Activated CD4-positive, alpha-beta T cell treated with anti-CD3 and anti-CD28 coated beads, Interleukin-2, amount 50 U/mL, for 4 hours (primary cell): Measurements from ENCODE around the gene RAD50.
"Not testable (repeated sequence)": the region's sequence is repeated elsewhere in the genome, so short reads cannot be mapped to it uniquely, and the experiment has no call there.

ENCODE experiments used
- DNase-seq, 2 experiments: peaks; one replicate each; pipeline ENCODE4 v3.0.0-alpha.2; 2020

Gene RAD50

GRCh38 chr5:132559383-132560060, 2.7 kb downstream of the RAD50 start:
- DNase-seq: no peak

DNA sequence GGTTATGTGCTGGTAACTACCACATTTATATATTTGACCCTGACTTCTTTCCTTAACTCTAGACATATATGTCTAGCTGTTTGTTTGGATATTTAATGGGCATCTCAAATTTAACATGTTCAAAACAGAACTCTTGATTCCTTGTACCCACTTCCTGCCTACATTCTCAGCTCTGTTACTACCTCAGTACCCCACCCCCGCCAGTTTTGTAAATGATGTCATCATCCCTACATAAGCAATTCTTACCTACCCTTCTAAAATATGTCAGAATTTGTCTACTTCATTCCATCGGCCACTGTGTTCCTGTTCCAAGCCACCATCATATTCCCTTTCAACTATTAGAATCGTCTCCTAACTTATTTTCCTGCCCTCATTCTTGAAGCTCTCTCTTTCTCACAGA, 4.8 kb downstream of the RAD50 start:
- DNase-seq: no peak

- not testable (repeated sequence) for DNase-seq
Measured at GRCh38 chr5:132564555-132564954, 7.8 kb downstream of the RAD50 start.

DNA sequence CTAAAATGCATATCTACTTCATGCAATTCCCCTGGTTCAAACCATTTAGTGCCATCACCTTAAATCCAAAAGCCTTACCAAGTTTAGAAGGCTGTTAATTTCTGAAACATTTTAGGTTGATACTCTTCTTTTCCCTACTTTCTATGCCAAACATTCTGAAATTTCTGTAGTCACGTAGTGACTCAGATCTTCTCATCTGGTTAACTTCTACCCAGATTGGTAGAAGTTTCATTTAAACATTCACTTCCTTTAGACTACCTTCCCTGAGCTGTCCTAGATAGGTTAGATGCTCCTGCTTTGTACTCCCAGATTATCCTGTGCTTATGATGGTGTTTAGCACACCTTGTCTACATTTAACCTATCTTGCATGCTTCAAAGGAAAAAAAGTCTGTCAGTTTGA, 9.9 kb downstream of the RAD50 start:
- no peak for DNase-seq

GRCh38 chr5:132576123-132576522, 19.3 kb downstream of the RAD50 start:
- no peak for DNase-seq

DNA sequence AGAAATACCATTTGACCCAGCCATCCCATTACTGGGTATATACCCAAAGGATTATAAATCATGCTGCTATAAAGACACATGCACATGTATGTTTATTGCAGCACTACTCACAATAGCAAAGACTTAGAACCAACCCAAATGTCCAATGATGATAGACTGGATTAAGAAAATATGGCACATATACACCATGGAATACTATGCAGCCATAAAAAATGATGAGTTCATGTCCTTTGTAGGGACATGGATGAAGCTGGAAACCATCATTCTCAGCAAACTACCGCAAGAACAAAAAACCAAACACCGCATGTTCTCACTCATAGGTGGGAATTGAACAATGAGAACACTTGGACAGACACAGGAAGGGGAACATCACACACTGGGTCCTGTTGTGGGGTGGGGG, 27.8 kb downstream of the RAD50 start:
- DNase-seq: not testable (repeated sequence)

- no peak for DNase-seq
Measured at GRCh38 chr5:132586063-132586462, 29.3 kb downstream of the RAD50 start.

DNA sequence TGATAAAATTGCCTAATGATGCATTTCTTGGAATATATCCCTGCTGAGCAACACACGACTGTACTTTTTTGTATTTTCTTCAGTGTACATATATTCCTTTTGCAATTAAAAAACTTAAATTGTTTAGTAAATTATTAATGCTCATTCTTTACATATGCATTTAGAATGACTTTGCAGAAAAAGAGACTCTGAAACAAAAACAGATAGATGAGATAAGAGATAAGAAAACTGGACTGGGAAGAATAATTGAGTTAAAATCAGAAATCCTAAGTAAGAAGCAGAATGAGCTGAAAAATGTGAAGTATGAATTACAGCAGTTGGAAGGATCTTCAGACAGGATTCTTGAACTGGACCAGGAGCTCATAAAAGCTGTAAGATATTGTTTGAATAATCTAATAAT, 32.7 kb downstream of the RAD50 start:
- no peak for DNase-seq

- DNase-seq: no peak
Measured at GRCh38 chr5:132591145-132591544, 34.4 kb downstream of the RAD50 start.

GRCh38 chr5:132592521-132592920, 35.7 kb downstream of the RAD50 start:
- no peak for DNase-seq

DNA sequence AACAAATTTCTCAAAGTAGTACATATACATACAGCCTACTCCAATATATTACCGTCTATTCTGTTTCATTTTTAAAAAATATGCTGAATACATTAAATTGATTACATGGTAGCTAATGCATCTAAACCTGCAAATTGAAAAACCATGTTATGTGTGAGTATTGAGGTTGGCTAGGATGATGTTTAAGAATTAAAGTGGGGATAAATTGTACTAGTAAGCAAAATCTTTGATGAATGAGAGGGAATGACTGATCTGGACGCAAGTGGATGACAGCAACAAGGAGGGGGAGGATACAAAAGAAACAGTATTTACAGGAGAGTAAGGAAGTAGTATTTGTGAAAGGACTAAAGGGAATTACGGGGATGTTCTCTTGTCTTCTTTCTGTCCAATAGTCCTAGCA, 37.4 kb downstream of the RAD50 start:
- no peak for DNase-seq

DNA sequence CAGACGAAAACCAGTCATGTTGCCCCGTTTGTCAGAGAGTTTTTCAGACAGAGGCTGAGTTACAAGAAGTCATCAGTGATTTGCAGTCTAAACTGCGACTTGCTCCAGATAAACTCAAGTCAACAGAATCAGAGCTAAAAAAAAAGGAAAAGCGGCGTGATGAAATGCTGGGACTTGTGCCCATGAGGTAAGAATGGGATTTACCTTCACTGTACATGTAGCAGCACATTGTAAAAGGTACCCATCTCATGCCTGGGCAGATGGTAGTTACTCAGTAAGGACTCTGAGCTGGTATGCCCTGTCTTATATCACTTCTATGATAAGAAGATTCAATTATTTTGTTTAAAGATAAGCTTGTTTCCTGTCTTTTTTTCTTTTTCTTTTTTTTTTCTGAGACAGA, 38.8 kb downstream of the RAD50 start:
- DNase-seq: no peak

GRCh38 chr5:132601071-132601728, 44.4 kb downstream of the RAD50 start:
- no peak for DNase-seq

GRCh38 chr5:132607095-132607494, 50.3 kb downstream of the RAD50 start:
- no peak for DNase-seq

GRCh38 chr5:132608107-132608506, 51.3 kb downstream of the RAD50 start:
- no peak for DNase-seq

- DNase-seq: no peak
Measured at GRCh38 chr5:132611965-132612364, 55.2 kb downstream of the RAD50 start.

- DNase-seq: no peak
Measured at GRCh38 chr5:132612846-132613245, 56.1 kb downstream of the RAD50 start.

DNA sequence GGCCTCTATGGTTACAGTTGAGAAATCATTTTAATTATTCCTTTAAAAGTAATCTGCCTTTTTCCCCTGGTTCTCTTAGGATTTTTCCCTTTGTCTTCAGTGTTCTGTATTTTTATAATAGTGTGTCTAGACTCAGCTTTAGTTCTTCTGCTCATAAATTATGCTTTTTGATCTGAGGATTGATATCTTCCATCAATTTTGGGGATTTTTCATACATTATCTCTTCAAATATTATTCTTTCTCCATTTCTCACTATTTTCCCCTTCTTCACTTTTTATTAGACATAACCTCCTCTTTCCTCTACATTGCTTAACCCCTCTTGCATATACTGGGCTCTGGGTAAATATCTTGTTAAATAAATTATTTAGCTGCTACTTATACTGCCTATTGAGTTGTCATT, 64.9 kb downstream of the RAD50 start:
- DNase-seq: no peak

- DNase-seq: no peak
Measured at GRCh38 chr5:132622608-132623007, 65.8 kb downstream of the RAD50 start.

DNA sequence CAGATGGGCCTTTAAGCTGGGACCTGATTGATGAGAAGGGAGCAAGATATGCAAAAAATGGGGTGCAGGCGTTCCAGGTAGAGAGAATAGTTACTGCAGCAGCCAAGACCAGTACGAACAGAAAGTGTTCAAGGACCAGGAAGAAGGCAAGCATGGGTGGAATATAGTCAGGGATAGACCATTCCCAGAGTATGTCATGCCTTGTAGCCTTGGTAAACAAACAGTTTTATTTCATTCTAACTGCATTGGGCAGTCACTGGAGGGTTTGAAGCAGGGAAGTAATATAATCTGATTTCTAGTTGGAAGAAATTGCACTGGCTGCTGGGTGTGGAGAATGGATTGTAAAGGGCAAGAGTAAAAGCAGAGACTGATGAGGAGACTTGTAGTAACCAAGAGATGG, 70.7 kb downstream of the RAD50 start:
- no peak for DNase-seq

GRCh38 chr5:132628814-132629213, 72.0 kb downstream of the RAD50 start:
- no peak for DNase-seq

DNA sequence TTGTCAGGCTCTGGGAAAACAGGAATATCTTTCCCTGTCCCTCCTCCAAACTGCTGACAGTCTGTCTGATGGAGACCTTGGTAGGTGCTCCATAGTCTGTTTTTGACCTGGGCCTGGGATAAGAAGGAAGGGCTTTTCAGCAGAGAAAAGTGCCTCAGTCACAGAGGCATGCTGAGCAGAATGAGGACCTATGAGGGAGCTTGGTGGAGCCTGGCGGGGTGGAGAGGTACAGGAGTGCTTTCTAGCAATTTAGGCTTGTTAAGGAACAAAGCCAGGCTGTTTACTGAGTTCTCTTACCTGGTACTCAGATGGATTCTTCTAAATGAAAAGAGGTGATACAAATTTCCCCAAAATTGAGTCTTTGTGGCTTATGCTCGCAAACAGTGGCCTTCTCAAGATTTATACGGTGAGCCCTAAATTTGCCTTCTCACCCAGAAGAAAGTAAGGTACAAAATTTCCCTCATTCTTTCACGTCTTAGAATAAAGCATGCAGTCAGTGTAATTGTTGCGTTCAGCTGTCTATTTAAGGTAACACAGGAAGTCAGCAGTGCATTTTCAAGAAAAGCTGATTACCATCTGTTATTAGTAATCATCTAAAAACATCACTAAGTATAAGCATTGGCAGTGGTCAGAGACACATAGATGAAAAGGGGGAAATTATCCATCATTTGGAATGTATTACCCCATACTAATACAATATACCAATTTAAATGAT, 72.6 kb downstream of the RAD50 start:
- DNase-seq: no peak

GRCh38 chr5:132633587-132633986, 76.8 kb downstream of the RAD50 start:
- not testable (repeated sequence) for DNase-seq

- no peak for DNase-seq
Measured at GRCh38 chr5:132635873-132636272, 79.1 kb downstream of the RAD50 start.
